NCI-H187 (cell line): Measurements from ENCODE around the gene PPAN.

Source experiments
- DNase-seq, 2 experiments: peaks; one replicate each; lab custom pipeline; 2025; lab: John Stamatoyannopoulos, UW

PPAN gene

GRCh38 chr19:10092648-10093294, 13.4 kb upstream of the PPAN start:
- DNase-seq: no peak

GRCh38 chr19:10093295-10094186, 12.6 kb upstream of the PPAN start:
- DNase-seq: no peak

GRCh38 chr19:10095622-10095947, 10.6 kb upstream of the PPAN start:
- DNase-seq: no peak

- peak; percentile 45 to 85 for DNase-seq
Measured at GRCh38 chr19:10095948-10096614, 10.1 kb upstream of the PPAN start.

GRCh38 chr19:10096615-10096963, 9.6 kb upstream of the PPAN start:
- no peak for DNase-seq

- DNase-seq: no peak
Measured at GRCh38 chr19:10100163-10100785, 5.9 kb upstream of the PPAN start.

GRCh38 chr19:10102787-10103236, 3.4 kb upstream of the PPAN start:
- no peak for DNase-seq

- DNase-seq: no peak
Measured at GRCh38 chr19:10104130-10104513, 2.0 kb upstream of the PPAN start.

- no peak for DNase-seq
Measured at GRCh38 chr19:10104665-10105508, 1.3 kb upstream of the PPAN start.

- no peak for DNase-seq
Measured at GRCh38 chr19:10105509-10106099, 558 bp upstream of the PPAN start.

- DNase-seq: no peak
Measured at GRCh38 chr19:10107254-10107653, 1.1 kb downstream of the PPAN start.

- no peak for DNase-seq
Measured at GRCh38 chr19:10107817-10108367, 1.7 kb downstream of the PPAN start.

GRCh38 chr19:10109528-10109927, 3.4 kb downstream of the PPAN start:
- DNase-seq: no peak

- no peak for DNase-seq
Measured at GRCh38 chr19:10110076-10110971, 4.2 kb downstream of the PPAN start.

GRCh38 chr19:10110972-10111317, 4.8 kb downstream of the PPAN start:
- no peak for DNase-seq

- no peak for DNase-seq
Measured at GRCh38 chr19:10111405-10111811, 5.2 kb downstream of the PPAN start, which contains the start of gene P2RY11. Gene P2RY11, plus strand, starts transcription at chr19:10111693. Its CDS starts 29 bp downstream, at chr19:10111722.

- DNase-seq: no peak
Measured at GRCh38 chr19:10112037-10112761, 6.0 kb downstream of the PPAN start.

GRCh38 chr19:10112895-10113591, 6.9 kb downstream of the PPAN start:
- no peak for DNase-seq

GRCh38 chr19:10113592-10113963, 7.4 kb downstream of the PPAN start:
- no peak for DNase-seq
